Ovary (tissue), 10 donors: ENCODE results near the gene MKLN1. TPM values are rescaled to one million over a fixed set of nuclear protein-coding genes. Genes with fewer than 3 reads are reported as not detected.

ENCODE experiments used
- DNase-seq, 5 donors: peaks; one replicate each; pipeline ENCODE4 v3.0.0-alpha.2; 2019 to 2020
- H3K27ac ChIP-seq, 2 donors: fragments of 200-600 bp; one replicate each; pipeline versions ENCODE4 v1.5.1 to v1.8.0; 2019 to 2022
- H3K27me3 ChIP-seq: fragments of 200-600 bp; one replicate; pipeline ENCODE4 v1.8.0; 2022
- H3K36me3 ChIP-seq: fragments of 200-600 bp; sonication (generic); one replicate; pipeline ENCODE4 v1.5.1; 2019
- H3K4me1 ChIP-seq: one replicate; pipeline ENCODE4 v1.8.1; 2013; ENCODE audit warnings: mild to moderate bottlenecking, moderate library complexity; ENCODE audit not compliant: insufficient read depth
- H3K4me3 ChIP-seq: fragments of 200-600 bp; sonication (generic); one replicate; pipeline ENCODE4 v1.5.1; 2017
- H3K9me3 ChIP-seq, 2 donors: fragments of 200-600 bp in 1 of 2; sonication (generic) in 1 of 2; one replicate each; pipeline versions ENCODE4 v1.5.1 to v1.8.1; 2013 to 2019; ENCODE audit warnings: mild to moderate bottlenecking in 1 of 2, moderate library complexity in 1 of 2
- EP300 ChIP-seq: sonication (generic); formaldehyde crosslinking; IDR thresholded peaks from one replicate; pipeline ENCODE4 v1.6.1; 2017; ENCODE audit warnings: antibody characterized with exemption
- POLR2A ChIP-seq: fragments of 450-650 bp; IDR thresholded peaks from one replicate; pipeline ENCODE4 v1.6.1; 2017; ENCODE audit warnings: antibody characterized with exemption, mild to moderate bottlenecking, moderate library complexity
- WGBS, 3 donors: extraction: QIAGEN DNeasy Blood & Tissue Kit in 1 of 3; methylation state at CpG; one replicate each; pipeline versions ENCODE4 v1.1.5 to v1.1.7; 2013 to 2017; 5-methylcytosine and 5-hydroxymethylcytosine counted together
- intact Hi-C, 4 donors: fragments of 100-400 bp; cut with DNase I; formaldehyde crosslinking; loops; one replicate each; pipeline versions ENCODE4 v1.11.0 to v1.15.1; 2022 to 2023
- long read RNA-seq, 3 donors: library from polyadenylated mRNA in 2 of 3; unstranded in 2 of 3; transcript quantifications; one replicate each; pipeline ENCODE4 v2.0.0 and lab custom pipeline, GENCODE V29; 2021 to 2026
- polyA plus RNA-seq, 2 donors: library from polyadenylated mRNA; stranded (reverse); fragments of 200-250 nt in 1 of 2; fragments of 350-450 nt in 1 of 2; fragmentation: Illumina TruSeq in 1 of 2; extraction: RNeasy Lipid Tissue Mini Kit (QIAGEN cat#74804) in 1 of 2; gene quantifications; one replicate each; pipeline ENCODE4 v1.2.3, GENCODE V29; 2013 to 2014
- total RNA-seq, 7 donors: library from RNA; depleted of rRNA in 2 of 7; stranded (reverse); fragments of >200 nt in 2 of 7; fragmentation: NEBNext Ultra II Directional in 3 of 7; extraction: Animal tissue kit (Norgen Biotek cat#: 25700) in 3 of 7; gene quantifications; one replicate each; pipeline versions ENCODE4 v1.1.0 to v1.2.4, GENCODE V29; 2016 to 2023
- TF ChIP-seq, protein P1 (sequence below), 3 donors: fragments of 450-650 bp in 2 of 3; fragments of 200-600 bp in 1 of 3; IDR thresholded peaks; one replicate each; pipeline versions ENCODE4 v1.5.1 to v1.8.0; 2016 to 2022; ENCODE audit warnings: antibody characterized with exemption in 3 of 3, mild to moderate bottlenecking in 1 of 3
- donor health status: DM: no; HTN: no; CAD: no; lungs with moderate emphysema.
- donor health status: DM: no; HTN: no; CAD: no.
- donor health status: Bipolar disorder and iron deficiency.
- donor health status: DM: yes; HTN: yes; CAD: no.
- donor health status: DM: no; HTN: no; CAD: no.
- donor health status: DM: yes; HTN: yes; CAD: no.

Gene MKLN1
- total RNA-seq: 10 to 100 TPM; 46.6 to 87.1 (median 73.6) TPM
- polyA plus RNA-seq: 10 to 100 TPM; 12.7 to 26.5 TPM
- long read RNA-seq, donor 1, full-length matches to known transcripts: 11 of 40 reads
- long read RNA-seq, donor 1, partial matches to known transcripts: 9 of 40 reads
- long read RNA-seq, donor 1, other reads (novel, unspliced or antisense): 20 of 40 reads
- long read RNA-seq, donor 2, full-length matches to known transcripts: 9 of 18 reads
- long read RNA-seq, donor 2, partial matches to known transcripts: 9 of 18 reads
- long read RNA-seq, donor 2, other reads (novel, unspliced or antisense): 0 of 18 reads
- long read RNA-seq, donor 3, full-length matches to known transcripts: 18 of 40 reads
- long read RNA-seq, donor 3, partial matches to known transcripts: 8 of 40 reads
- long read RNA-seq, donor 3, other reads (novel, unspliced or antisense): 14 of 40 reads

DNA sequence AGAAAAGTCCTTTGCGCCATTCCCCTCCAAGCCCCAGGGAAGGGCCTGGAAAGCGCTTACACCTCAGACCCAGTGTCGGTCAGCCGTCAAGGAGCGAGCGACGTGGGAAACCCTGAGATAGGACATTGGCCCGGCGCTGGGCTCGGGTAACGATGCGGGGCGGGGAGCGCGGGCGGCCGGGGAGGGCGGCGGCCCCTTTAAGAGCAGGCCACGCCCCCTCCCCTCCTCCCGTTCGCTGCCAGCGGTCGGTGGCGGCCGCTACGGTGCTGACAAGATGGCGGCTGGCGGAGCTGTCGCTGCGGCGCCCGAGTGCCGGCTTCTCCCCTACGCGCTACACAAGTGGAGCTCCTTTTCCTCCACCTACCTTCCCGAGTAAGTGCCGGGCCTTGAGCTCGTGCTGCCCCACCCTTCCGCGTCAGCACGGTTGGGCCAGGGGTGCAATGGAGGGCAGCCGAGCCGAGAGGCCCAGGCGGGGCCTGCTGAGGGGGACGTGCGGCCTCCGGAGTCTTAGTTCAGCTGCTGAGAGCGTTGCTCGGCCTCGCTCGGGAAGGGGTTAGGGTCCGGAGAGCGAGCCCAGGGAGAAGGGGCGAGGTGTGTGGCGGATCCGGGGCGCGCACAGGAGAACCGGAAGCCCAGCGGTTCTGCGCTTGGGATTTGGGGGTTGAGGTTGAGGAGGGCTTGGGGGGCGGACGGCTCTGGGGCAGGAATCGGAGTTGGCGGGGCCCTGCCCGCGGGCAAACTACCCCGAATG lies at the start of gene MKLN1:
Gene MKLN1 (plus strand): TSS at position 251 of the 751 bp plus-strand sequence. CDS start 24 bp downstream, at position 275.
- peak within 1 kb of the TSS; percentile 97 for H3K4me3 ChIP-seq
- no peaks in the 10 kb centered on the region for H3K36me3 ChIP-seq
- peak; percentile 89 to 93 (median 91) for DNase-seq
- no peaks in the 10 kb centered on the region for H3K9me3 ChIP-seq
- peaks cover 8% of the 10 kb centered on the region for H3K4me1 ChIP-seq
- TF ChIP-seq POLR2A (peak; percentile 75), EP300 (no peak)
- TF ChIP-seq, protein P1, sequence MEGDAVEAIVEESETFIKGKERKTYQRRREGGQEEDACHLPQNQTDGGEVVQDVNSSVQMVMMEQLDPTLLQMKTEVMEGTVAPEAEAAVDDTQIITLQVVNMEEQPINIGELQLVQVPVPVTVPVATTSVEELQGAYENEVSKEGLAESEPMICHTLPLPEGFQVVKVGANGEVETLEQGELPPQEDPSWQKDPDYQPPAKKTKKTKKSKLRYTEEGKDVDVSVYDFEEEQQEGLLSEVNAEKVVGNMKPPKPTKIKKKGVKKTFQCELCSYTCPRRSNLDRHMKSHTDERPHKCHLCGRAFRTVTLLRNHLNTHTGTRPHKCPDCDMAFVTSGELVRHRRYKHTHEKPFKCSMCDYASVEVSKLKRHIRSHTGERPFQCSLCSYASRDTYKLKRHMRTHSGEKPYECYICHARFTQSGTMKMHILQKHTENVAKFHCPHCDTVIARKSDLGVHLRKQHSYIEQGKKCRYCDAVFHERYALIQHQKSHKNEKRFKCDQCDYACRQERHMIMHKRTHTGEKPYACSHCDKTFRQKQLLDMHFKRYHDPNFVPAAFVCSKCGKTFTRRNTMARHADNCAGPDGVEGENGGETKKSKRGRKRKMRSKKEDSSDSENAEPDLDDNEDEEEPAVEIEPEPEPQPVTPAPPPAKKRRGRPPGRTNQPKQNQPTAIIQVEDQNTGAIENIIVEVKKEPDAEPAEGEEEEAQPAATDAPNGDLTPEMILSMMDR (IDR thresholded peaks at IDR 0.05): peak in 1 of 3 donors; percentile 20
- intact Hi-C loops: loop anchor here in 2 of 4 donors (5.0 kb wide), 1 partner anchor 220 kb away; no protein-coding TSS in a partner anchor
- H3K27me3 ChIP-seq: no peaks in the 10 kb centered on the region
- 0 to 1% (median 0%) methylated on average over 64 to 69 of the region's 69 CpGs for WGBS, 3 donors
- H3K27ac ChIP-seq: peak within 1 kb of the TSS; percentile 93 to 96

DNA sequence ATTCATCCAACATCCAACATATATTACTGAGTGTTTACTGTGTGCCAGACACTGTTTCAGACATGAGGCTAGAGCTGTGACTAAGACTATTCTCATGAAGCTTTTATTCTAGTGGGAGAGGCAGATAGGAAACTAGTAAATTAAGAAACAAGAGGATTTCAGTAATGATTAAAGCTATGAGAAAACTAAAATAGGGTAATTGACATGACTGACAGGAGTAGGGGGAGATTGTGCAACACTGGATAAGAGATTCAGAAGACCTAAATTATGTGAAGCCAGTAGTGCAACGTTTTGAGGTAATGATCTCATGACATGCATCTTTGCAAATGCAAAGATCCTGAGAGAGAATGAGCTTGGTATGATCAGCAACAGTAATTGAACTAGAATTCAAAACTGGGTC lies 48.6 kb upstream of the MKLN1 start:
- WGBS, 3 donors: 58 to 63% (median 63%) methylated on average over 1 of the region's 1 CpG
- H3K27me3 ChIP-seq: no peaks in the 10 kb centered on the region
- H3K4me1 ChIP-seq: no peaks in the 10 kb centered on the region
- H3K27ac ChIP-seq: no peak overlapping the region
- no peak overlapping the region for H3K4me3 ChIP-seq
- DNase-seq: no peak
- intact Hi-C loops: no loop called here
- H3K9me3 ChIP-seq: no peaks in the 10 kb centered on the region
- H3K36me3 ChIP-seq: no peaks in the 10 kb centered on the region
- TF ChIP-seq EP300 (no peak), POLR2A (no peak)
- TF ChIP-seq, protein P1 (IDR thresholded peaks at IDR 0.05): no peak

DNA sequence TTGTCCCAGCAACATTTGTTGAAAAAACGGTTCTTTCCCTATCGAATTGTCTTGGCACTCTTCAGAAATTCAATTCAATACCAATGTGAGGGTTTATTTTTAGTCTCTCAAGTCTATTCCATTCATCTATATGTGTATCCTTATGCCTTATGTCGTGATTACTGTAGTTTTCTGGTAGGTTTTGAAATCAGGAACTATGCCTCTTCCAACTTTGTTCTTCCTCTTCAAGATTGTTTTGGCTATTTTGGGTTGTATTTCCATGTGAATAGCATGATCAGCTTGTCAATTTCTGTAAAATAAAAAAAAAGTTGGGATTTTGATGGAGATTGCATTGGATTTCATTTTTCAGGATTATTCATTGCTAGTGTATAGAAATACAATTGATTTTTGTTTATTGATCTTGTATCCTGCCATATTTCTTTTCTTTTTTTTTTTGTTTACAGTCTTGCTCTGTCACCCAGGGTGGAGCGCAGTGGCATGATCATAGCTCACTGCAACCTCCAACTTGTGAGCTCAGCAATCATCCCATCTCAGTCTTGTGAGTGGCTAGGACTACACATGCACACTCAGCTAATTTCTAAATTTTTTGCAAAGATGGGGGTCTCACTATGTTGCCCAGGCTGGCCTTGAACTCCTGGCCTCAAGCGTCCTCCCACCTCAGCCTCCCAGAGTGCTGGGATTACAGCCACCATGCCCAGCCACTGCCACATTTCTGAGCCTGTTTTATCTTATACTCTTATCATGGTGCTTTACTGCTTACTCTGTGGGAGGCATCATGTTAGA lies 46.2 kb upstream of the MKLN1 start:
- no peak overlapping the region for H3K4me3 ChIP-seq
- intact Hi-C loops: no loop called here
- WGBS, 3 donors: 89 to 93% (median 91%) methylated on average over 5 of the region's 5 CpGs
- no peak overlapping the region for H3K27ac ChIP-seq
- peaks cover 2% of the 10 kb centered on the region for H3K4me1 ChIP-seq
- TF ChIP-seq, protein P1 (IDR thresholded peaks at IDR 0.05): no peak
- TF ChIP-seq POLR2A: no peak
- no peak for TF ChIP-seq EP300
- no peaks in the 10 kb centered on the region for H3K36me3 ChIP-seq
- DNase-seq: no peak
- H3K27me3 ChIP-seq: no peaks in the 10 kb centered on the region
- no peaks in the 10 kb centered on the region for H3K9me3 ChIP-seq
